LNCAP (cell line): ENCODE measurements around the gene KRT1.

Experiments
- TF ChIP-seq, protein P1 (sequence below): fragments of 450-650 bp; IDR thresholded peaks from 2 replicates; pipeline ENCODE4 v1.5.1; 2017; ENCODE audit warnings: mild to moderate bottlenecking

The KRT1 gene

DNA sequence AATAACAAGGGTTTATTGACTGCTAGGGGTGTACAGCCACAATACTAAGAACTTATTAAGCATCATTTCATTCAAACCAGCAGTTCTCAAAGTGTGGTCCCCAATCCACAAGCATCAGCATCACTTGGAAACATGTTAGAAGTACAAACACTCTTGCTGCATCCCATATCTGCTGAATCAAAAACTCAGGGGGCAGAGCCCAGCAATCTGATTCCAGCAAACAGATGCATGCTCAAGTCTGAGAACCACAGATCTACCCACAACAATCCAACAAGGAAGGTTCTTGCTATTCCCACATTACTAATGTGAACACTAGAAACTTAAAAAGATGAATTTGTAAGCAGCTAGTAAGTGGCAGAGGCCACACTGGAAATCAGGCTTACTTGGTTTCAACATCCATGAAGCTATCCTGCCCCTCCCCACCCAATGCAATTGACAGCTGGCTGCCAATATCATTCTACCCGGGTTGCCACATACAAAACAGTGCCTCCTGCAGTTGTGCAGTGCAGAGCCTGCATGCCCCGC, 16.9 kb upstream of the KRT1 start:
- TF ChIP-seq, protein P1, sequence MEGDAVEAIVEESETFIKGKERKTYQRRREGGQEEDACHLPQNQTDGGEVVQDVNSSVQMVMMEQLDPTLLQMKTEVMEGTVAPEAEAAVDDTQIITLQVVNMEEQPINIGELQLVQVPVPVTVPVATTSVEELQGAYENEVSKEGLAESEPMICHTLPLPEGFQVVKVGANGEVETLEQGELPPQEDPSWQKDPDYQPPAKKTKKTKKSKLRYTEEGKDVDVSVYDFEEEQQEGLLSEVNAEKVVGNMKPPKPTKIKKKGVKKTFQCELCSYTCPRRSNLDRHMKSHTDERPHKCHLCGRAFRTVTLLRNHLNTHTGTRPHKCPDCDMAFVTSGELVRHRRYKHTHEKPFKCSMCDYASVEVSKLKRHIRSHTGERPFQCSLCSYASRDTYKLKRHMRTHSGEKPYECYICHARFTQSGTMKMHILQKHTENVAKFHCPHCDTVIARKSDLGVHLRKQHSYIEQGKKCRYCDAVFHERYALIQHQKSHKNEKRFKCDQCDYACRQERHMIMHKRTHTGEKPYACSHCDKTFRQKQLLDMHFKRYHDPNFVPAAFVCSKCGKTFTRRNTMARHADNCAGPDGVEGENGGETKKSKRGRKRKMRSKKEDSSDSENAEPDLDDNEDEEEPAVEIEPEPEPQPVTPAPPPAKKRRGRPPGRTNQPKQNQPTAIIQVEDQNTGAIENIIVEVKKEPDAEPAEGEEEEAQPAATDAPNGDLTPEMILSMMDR, result no peak

DNA sequence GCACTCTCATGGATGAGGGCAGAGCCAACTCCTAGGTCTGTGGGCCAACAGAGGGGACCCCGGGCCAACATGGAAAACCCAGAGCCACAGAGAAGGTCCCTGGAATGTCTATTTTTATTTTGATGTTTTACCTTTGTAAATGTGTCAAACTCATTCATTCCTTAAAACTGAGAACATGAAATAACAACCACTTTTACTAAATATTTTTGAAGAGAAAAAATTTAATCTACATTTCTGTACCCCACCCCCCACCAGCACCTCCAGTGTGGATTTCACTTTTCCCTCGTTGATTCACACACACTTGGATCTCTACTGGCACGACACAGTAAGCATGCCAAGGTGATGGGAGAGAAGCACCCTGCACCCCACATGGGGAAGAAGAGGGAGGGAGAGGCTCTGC, 16.4 kb upstream of the KRT1 start:
- TF ChIP-seq, protein P1, result no peak

DNA sequence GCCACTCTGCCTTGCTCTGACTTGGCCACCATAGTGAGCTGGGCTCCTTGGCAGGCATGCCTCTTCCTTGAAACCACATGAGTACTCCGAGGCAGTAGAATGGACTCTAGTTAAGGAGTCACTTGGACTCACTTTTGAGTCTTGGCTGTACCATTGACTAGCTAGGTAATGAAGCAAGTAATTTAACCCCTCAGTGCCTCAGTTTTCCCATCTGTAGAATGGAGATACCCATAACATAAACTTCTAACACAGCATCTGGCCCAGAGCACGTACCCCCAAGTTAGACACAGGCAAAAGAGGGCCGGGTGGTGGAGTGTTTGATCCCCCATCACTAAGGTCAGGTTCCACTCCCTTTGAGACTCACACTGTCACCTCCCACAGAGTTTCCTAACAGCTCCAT, 14.8 kb upstream of the KRT1 start:
- TF ChIP-seq, protein P1, result no peak

DNA sequence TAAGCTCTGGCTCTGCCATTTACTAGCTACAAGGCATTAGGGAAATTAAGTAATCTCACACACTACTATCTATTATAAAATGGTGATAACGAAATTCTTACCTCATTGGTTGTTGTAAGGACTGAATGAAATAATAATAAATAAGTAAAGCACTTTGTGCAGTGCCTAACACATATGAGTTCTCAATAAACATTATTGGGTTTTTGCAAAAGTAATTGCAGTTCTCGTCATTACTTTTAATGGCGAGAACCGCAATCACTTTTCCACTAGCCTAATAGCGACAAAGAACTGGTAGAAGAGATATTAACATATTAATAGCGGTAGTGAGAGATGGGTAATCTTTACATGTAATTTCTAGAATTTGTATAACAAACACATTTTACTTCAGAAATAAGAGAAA, 13.9 kb upstream of the KRT1 start:
- TF ChIP-seq, protein P1, result no peak

DNA sequence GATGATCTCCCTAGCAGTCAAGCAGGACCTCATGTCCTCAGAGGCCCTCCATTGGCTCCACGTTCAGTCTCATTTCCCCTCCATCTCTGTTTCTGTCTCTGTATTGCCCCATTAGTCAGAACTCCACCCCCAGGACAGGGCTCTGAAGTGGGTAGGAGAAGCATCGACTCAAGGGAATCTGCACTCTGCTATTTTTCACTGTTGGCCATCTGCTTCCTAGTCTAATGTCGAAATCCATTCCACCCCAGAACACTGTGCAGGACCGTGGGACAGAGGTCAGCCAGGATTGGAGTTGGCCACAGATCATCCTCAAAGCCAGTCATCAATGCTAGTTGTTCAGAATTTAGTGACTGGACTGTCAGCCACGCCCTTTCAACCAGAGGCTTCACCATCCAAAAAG, 13.1 kb upstream of the KRT1 start:
- TF ChIP-seq, protein P1, result no peak

DNA sequence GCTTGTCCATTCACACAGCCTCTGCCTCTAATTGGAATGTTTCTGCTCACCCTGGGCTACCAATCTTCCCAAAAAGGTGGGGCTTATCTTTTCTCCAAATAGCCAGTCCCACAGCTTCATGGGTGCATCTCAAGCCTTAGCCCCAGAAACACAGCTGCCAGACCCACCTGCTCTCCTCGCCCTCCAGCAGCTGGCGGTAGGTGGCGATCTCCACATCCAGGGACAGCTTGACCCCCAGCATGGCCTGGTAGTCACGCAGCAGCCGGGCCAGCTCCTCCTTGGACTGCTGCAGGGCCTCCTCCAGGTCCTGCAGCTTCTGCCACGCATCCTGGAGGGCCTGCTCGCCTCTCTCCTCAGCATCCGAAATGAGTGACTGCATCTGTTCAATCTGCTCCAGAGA, 12.0 kb upstream of the KRT1 start:
- TF ChIP-seq, protein P1, result no peak

DNA sequence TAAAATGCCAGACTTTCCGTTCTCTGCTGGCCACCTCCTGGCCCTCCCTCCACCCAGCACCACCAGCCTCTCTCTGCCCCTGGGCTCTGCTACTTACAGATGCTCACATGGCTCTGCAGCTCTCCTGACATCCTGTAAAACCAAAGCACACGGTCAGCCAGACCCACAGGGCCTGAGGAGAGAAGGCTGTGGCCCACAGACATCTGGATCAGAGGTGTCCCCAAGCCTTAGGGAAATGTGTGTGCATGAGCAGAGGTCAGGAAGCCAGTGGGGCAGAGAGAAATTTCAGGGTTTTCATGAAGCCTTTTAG, 11.6 kb upstream of the KRT1 start:
- TF ChIP-seq, protein P1, result no peak

DNA sequence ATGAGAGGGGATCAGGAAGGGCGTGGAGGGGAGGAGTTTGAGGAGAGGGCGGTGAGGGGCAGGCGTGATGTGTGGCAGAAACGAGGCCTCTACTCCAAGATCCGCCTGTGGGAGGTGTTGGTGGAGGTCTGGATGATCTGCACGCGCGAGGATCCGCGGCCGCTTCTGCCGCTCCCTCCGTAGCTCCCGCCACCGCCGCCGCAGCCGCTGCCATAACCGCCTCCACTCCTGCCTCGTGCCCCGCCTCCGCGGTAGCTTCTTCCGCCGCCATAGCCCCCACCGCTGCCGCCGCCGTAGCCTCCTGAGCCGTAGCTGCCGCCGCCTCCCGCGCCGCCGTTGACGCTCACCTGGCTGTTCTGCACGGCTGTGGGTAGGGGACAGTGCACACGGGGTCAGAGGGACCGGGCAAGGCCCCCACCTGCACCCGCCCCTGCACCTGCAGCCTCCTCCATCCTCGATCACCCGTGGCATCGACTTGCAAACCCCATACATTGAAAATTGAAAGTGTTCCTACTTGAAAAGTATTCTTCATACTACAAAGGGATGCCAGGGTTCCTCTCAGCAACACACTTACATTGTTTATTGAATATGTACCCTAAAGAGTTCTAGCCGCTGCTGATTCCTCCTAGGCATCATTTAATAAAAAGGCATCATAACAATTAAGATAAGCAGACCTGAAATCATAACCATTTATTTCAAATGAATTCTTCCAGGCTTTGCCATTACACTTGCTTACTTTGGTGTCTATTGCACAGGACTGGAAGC, 11.1 kb upstream of the KRT1 start:
- TF ChIP-seq, protein P1, result no peak
